MM.1S (cell line): ENCODE measurements around the gene SP140L.

Experiments used
- DNase-seq: peaks from one replicate; pipeline ENCODE4 v3.0.0-alpha.2; 2015
- H2AFZ ChIP-seq: fragments of 300-600 bp; sonication (generic); 2 replicates; pipeline ENCODE4 v1.6.0; 2016; ENCODE audit warnings: antibody characterized with exemption, low read length
- H3F3A ChIP-seq: fragments of 300-600 bp; sonication (generic); 2 replicates; pipeline ENCODE4 v1.6.1; 2016; ENCODE audit warnings: mild to moderate bottlenecking, antibody characterized with exemption, low read length, moderate library complexity, mixed read lengths; ENCODE audit not compliant: insufficient read depth
- H3K27ac ChIP-seq: fragments of 300-600 bp; sonication (generic); 2 replicates; pipeline ENCODE4 v1.5.1; 2016; ENCODE audit warnings: mild to moderate bottlenecking, low read length
- H3K27me3 ChIP-seq: fragments of 300-600 bp; sonication (generic); replicated peaks from 2 replicates; pipeline ENCODE4 v1.6.0; 2016; ENCODE audit warnings: low read length; ENCODE audit not compliant: insufficient read depth
- H3K36me3 ChIP-seq: fragments of 300-600 bp; sonication (generic); replicated peaks from 2 replicates; pipeline ENCODE4 v1.6.1; 2016; ENCODE audit warnings: mild to moderate bottlenecking, low read length, mixed read lengths; ENCODE audit not compliant: insufficient read depth
- H3K4me1 ChIP-seq: fragments of 300-600 bp; sonication (generic); 2 replicates; pipeline ENCODE4 v1.6.1; 2016; ENCODE audit warnings: low read length, mixed read lengths
- H3K4me2 ChIP-seq: fragments of 300-600 bp; sonication (generic); 2 replicates; pipeline ENCODE4 v1.6.0; 2016; ENCODE audit warnings: low read depth, low read length
- H3K4me3 ChIP-seq: fragments of 300-600 bp; sonication (generic); 2 replicates; pipeline ENCODE4 v1.5.1; 2016; ENCODE audit warnings: low read length, mixed read lengths
- H3K79me2 ChIP-seq: fragments of 300-600 bp; sonication (generic); 2 replicates; pipeline ENCODE4 v1.6.1; 2016; ENCODE audit warnings: mixed run types, low read length, mixed read lengths
- H3K9ac ChIP-seq: fragments of 300-600 bp; sonication (generic); 2 replicates; pipeline ENCODE4 v1.6.1; 2016; ENCODE audit warnings: low read length, mixed read lengths
- H3K9me2 ChIP-seq: fragments of 300-600 bp; sonication (generic); replicated peaks from 2 replicates; pipeline ENCODE4 v1.6.1; 2016; ENCODE audit warnings: mild to moderate bottlenecking, low read length, mixed read lengths; ENCODE audit not compliant: insufficient read depth
- H3K9me3 ChIP-seq: fragments of 300-600 bp; sonication (generic); replicated peaks from 2 replicates; pipeline ENCODE4 v1.6.1; 2016; ENCODE audit warnings: mild to moderate bottlenecking, low read length, mixed read lengths; ENCODE audit not compliant: insufficient read depth
- H4K20me1 ChIP-seq: fragments of 300-600 bp; sonication (generic); 2 replicates; pipeline ENCODE4 v1.6.1; 2016; ENCODE audit warnings: mild to moderate bottlenecking, low read length, moderate library complexity, mixed read lengths; ENCODE audit not compliant: insufficient read depth
- EZH2 ChIP-seq: fragments of 300-600 bp; sonication (generic); optimal IDR thresholded peaks from 2 replicates; pipeline ENCODE3; 2017; ENCODE audit warnings: low read depth, mild to moderate bottlenecking, antibody characterized with exemption, low read length, mixed read lengths
- EZH2phosphoT487 ChIP-seq: fragments of 300-600 bp; sonication (generic); IDR thresholded peaks from 2 replicates; pipeline ENCODE4 v1.6.1; 2018; ENCODE audit warnings: antibody characterized with exemption, low read length
- TF ChIP-seq, protein P1 (sequence below): fragments of 300-600 bp; sonication (generic); IDR thresholded peaks from 2 replicates; pipeline ENCODE4 v1.5.1; 2016; ENCODE audit warnings: antibody characterized with exemption, low read length, mixed read lengths

The SP140L gene

DNA sequence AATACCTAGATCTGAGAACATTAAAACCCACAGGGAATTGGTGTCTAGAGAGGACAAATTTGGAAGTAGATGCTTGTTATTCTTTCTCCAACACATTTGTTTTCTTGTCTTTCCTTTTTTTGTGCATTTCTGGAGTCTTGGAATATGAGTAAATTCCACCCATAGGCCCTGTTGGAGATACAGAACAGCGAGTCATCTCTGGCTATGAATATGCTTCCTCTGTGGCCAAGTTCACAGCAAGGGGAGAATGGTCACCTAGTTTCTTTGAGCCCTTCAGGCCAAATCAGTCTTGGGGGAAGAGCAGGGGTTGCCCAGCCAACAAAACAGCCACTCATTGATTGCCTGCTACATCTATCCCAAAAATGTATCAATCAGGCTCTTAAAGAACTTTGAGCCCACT, 31.3 kb downstream of the SP140L start:
- no peak overlapping the region for H3K27ac ChIP-seq
- TF ChIP-seq EZH2 (no peak), EZH2phosphoT487 (no peak)
- TF ChIP-seq, protein P1, sequence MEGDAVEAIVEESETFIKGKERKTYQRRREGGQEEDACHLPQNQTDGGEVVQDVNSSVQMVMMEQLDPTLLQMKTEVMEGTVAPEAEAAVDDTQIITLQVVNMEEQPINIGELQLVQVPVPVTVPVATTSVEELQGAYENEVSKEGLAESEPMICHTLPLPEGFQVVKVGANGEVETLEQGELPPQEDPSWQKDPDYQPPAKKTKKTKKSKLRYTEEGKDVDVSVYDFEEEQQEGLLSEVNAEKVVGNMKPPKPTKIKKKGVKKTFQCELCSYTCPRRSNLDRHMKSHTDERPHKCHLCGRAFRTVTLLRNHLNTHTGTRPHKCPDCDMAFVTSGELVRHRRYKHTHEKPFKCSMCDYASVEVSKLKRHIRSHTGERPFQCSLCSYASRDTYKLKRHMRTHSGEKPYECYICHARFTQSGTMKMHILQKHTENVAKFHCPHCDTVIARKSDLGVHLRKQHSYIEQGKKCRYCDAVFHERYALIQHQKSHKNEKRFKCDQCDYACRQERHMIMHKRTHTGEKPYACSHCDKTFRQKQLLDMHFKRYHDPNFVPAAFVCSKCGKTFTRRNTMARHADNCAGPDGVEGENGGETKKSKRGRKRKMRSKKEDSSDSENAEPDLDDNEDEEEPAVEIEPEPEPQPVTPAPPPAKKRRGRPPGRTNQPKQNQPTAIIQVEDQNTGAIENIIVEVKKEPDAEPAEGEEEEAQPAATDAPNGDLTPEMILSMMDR, result no peak
- no peak overlapping the region for H3K4me2 ChIP-seq
- no peaks in the 10 kb centered on the region for H3K27me3 ChIP-seq
- H3K36me3 ChIP-seq, result no peaks in the 10 kb centered on the region
- no peak for DNase-seq
- H3K9me2 ChIP-seq, result no peaks in the 10 kb centered on the region
- no peaks in the 10 kb centered on the region for H3K79me2 ChIP-seq
- no peak overlapping the region for H2AFZ ChIP-seq
- no peaks in the 10 kb centered on the region for H3F3A ChIP-seq
- H3K9ac ChIP-seq, result no peak overlapping the region
- no peaks in the 10 kb centered on the region for H3K4me1 ChIP-seq
- no peaks in the 10 kb centered on the region for H3K9me3 ChIP-seq
- H4K20me1 ChIP-seq, result no peaks in the 10 kb centered on the region
- no peak overlapping the region for H3K4me3 ChIP-seq

DNA sequence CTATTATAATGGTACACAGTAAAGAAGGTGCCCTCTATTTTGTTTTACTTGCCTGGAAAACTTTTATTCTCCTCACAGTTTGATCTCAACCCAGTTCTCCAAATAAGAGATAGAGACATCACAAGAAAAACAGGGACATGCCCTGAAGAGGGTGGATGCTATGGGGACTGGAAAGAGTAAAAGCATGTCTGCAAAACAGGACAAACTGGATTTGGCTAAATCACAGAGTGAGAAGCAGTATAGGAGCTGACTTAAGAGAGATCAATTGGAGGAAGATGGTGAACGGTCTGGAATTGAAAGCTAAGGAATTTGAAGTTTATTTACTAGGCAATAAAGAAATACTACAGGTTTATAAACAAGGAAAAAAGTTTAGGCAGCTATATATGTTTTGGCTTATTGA, 33.0 kb downstream of the SP140L start:
- no peak overlapping the region for H3K4me3 ChIP-seq
- H4K20me1 ChIP-seq, result no peaks in the 10 kb centered on the region
- no peaks in the 10 kb centered on the region for H3K36me3 ChIP-seq
- H3F3A ChIP-seq, result no peaks in the 10 kb centered on the region
- H3K9me2 ChIP-seq, result no peaks in the 10 kb centered on the region
- TF ChIP-seq EZH2phosphoT487 (no peak), EZH2 (no peak)
- TF ChIP-seq, protein P1, result no peak
- H3K4me1 ChIP-seq, result no peaks in the 10 kb centered on the region
- H2AFZ ChIP-seq, result no peak overlapping the region
- H3K9me3 ChIP-seq, result no peaks in the 10 kb centered on the region
- no peaks in the 10 kb centered on the region for H3K79me2 ChIP-seq
- DNase-seq, result no peak
- H3K27me3 ChIP-seq, result no peaks in the 10 kb centered on the region
- no peak overlapping the region for H3K27ac ChIP-seq
- no peak overlapping the region for H3K4me2 ChIP-seq
- no peak overlapping the region for H3K9ac ChIP-seq

DNA sequence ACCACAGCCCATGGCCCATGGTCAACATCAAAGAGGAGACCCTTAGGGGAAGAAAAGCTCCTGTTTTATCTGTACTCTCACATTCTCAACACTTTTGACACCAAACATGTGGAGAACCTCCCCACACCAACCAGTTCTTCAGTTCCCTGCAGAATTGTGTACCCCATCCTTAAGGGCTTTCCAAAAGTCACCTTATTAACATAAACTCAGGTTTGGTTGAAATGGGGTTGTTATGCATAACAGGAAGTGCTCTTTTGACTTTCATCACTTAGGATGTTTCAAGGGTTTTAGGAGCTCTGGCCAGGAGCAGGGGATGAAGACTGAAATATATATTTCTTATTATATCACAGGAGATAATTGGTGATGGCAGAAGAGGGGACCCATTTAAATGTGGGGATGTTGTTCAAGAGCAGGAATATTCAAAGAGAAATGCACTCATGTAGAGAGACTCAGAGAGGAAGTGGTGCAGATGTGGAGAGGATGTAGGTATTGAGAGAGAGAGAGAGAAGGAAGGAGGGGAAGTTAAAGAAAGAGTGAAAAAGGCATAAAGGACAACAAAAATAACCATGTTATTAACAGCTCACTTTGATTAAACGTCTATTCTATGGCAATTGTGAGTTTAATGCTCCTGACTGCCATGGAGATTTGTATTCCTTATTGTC, 35.2 kb downstream of the SP140L start:
- TF ChIP-seq EZH2 (no peak), EZH2phosphoT487 (no peak)
- TF ChIP-seq, protein P1, result no peak
- Histone ChIP-seq H3K4me1 (no peaks in the 10 kb centered on the region), H3K36me3 (no peaks in the 10 kb centered on the region), H3K79me2 (no peaks in the 10 kb centered on the region), H3K27me3 (no peaks in the 10 kb centered on the region), H3K9me3 (no peaks in the 10 kb centered on the region), H3K9me2 (no peaks in the 10 kb centered on the region), H4K20me1 (no peaks in the 10 kb centered on the region), H3F3A (no peaks in the 10 kb centered on the region), H3K4me3 (no peak overlapping the region), H3K9ac (no peak overlapping the region), H3K27ac (no peak overlapping the region), H2AFZ (no peak overlapping the region), H3K4me2 (no peak overlapping the region)
- no peak for DNase-seq
